Mesothelial cell of epicardium (in vitro differentiated cells): ENCODE results near the gene MRPS14. TPM values are rescaled to one million over a fixed set of nuclear protein-coding genes. Genes with fewer than 3 reads are reported as not detected.
"Not testable (repeated sequence)": the region's sequence is repeated elsewhere in the genome, so short reads cannot be mapped to it uniquely, and the experiment has no call there.

Experiments used
- DNase-seq, 2 experiments: peaks; one replicate each; pipeline ENCODE4 v3.0.0; 2021; ENCODE audit warnings: low spot score in 2 of 2; ENCODE audit not compliant: unreplicated experiment in 2 of 2
- H3K27ac Mint-ChIP-seq: 2 replicates; pipeline ENCODE4 v1.8.0; 2021; ENCODE audit warnings: mixed read lengths
- H3K27me3 Mint-ChIP-seq: 2 replicates; pipeline ENCODE4 v1.8.0; 2021; ENCODE audit warnings: low read depth, mixed read lengths
- H3K36me3 Mint-ChIP-seq: 2 replicates; pipeline ENCODE4 v1.8.0; 2021; ENCODE audit warnings: mixed read lengths
- H3K4me1 Mint-ChIP-seq: 2 replicates; pipeline ENCODE4 v1.8.0; 2021; ENCODE audit warnings: mixed read lengths
- H3K4me3 Mint-ChIP-seq: 2 replicates; pipeline ENCODE4 v1.8.0; 2021; ENCODE audit warnings: mild to moderate bottlenecking, moderate library complexity, mixed read lengths
- H3K9me3 Mint-ChIP-seq: 2 replicates; pipeline ENCODE4 v1.8.0; 2021; ENCODE audit warnings: mixed read lengths
- total RNA-seq: library from RNA; stranded (reverse); gene quantifications from 3 replicates; pipeline ENCODE4 v1.2.1, GENCODE V29; 2021
- TF ChIP-seq, protein P1 (sequence below): fragments of 200-600 bp; sonication (generic); IDR thresholded peaks from one replicate; pipeline ENCODE4 v1.5.0; 2021; ENCODE audit warnings: antibody characterized with exemption; ENCODE audit not compliant: unreplicated experiment

The MRPS14 gene
- total RNA-seq, 1 donor from 2014 or later: 25.2 TPM

DNA sequence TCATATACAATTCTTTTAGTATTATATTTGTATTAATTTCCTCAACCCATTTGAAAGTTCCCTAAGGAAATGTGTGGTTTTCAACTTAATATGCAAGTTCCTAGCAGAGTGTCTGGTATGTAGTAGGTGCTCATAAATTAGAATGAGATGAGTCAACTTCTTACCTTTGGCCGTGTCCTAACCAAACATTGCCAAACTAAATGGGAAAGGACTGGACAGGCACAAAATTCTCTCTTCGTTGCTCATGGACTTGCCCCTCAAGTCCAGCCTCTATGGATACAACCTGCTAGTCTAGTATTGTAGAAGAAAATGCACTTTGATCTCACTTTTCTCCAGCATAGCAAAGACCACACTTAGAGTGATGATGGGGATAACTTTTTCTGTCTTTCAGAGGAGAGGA is 11.6 kb upstream of the MRPS14 start:
- Mint-ChIP-seq H3K36me3 (no peaks in the 10 kb centered on the region), H3K9me3 (no peaks in the 10 kb centered on the region), H3K4me1 (peaks cover under 1% of the 10 kb centered on the region), H3K27me3 (no peaks in the 10 kb centered on the region), H3K27ac (no peak overlapping the region), H3K4me3 (no peak overlapping the region)
- no peak for DNase-seq
- TF ChIP-seq, protein P1, sequence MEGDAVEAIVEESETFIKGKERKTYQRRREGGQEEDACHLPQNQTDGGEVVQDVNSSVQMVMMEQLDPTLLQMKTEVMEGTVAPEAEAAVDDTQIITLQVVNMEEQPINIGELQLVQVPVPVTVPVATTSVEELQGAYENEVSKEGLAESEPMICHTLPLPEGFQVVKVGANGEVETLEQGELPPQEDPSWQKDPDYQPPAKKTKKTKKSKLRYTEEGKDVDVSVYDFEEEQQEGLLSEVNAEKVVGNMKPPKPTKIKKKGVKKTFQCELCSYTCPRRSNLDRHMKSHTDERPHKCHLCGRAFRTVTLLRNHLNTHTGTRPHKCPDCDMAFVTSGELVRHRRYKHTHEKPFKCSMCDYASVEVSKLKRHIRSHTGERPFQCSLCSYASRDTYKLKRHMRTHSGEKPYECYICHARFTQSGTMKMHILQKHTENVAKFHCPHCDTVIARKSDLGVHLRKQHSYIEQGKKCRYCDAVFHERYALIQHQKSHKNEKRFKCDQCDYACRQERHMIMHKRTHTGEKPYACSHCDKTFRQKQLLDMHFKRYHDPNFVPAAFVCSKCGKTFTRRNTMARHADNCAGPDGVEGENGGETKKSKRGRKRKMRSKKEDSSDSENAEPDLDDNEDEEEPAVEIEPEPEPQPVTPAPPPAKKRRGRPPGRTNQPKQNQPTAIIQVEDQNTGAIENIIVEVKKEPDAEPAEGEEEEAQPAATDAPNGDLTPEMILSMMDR: no peak

DNA sequence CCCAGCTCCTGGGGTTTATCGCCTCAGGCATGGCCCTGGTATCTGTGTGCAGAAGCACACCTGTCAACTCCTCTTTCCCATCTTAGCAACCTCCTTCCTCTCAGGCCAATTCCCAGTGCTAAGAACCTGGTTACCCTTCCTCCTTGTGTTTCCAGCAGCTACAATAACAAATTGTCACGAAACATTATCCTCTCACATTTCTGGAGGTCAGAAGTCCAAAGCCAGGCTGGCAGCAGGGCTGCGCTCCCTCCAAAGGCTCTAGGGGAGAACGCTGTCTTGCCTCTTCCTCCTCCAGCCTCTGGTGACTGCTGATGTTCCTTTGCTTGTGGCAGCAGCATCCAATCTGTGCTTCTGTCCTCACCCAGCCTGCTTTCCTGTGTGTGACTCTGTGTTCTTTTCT is 10.7 kb upstream of the MRPS14 start:
- no peaks in the 10 kb centered on the region for H3K27me3 Mint-ChIP-seq
- H3K27ac Mint-ChIP-seq: no peak overlapping the region
- no peaks in the 10 kb centered on the region for H3K36me3 Mint-ChIP-seq
- TF ChIP-seq, protein P1: no peak
- peaks cover 3% of the 10 kb centered on the region for H3K4me1 Mint-ChIP-seq
- H3K4me3 Mint-ChIP-seq: no peak overlapping the region
- DNase-seq: no peak
- H3K9me3 Mint-ChIP-seq: no peaks in the 10 kb centered on the region

DNA sequence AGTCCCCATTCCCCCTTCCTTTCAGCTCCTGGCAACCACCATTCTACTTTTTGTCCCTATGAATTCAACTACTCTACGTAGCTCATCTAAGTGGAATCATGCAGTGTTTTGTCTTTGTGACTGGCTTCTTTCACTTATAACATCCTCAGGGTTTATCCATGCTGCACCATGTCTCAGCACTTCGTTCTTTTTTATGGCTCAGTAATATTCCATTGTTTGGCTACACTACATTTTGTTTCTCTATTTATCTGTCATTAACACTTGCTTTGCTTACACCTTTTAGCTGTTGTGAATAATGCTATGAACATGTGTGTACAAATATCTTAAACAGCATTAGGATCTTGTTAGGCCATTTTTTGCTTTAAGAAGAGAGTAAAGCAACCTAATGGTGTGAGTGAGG is 1.5 kb upstream of the MRPS14 start:
- Mint-ChIP-seq H3K9me3 (peaks cover 9% of the 10 kb centered on the region), H3K4me1 (peaks cover 12% of the 10 kb centered on the region), H3K27ac (no peak overlapping the region), H3K36me3 (no peaks in the 10 kb centered on the region), H3K27me3 (no peaks in the 10 kb centered on the region), H3K4me3 (peak overlapping the region; percentile 6)
- no peak for DNase-seq
- TF ChIP-seq, protein P1: no peak

DNA sequence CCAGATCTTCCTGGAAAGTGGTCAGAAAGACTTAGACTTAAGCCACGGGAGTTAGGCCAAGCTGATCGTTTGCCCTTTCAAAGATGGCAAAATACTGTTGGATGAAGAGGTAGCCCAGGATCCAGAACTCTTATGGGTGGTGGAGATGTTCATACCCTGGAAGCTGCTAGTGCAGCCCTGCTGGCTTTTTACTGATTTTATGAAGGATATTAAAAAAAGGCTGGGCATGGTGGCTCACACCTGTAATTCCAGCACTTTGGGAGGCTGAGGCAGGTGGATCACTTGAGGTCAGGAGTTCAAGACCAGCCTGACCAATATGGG is 657 bp upstream of the MRPS14 start:
- not testable (repeated sequence) for H3K4me1 Mint-ChIP-seq

DNA sequence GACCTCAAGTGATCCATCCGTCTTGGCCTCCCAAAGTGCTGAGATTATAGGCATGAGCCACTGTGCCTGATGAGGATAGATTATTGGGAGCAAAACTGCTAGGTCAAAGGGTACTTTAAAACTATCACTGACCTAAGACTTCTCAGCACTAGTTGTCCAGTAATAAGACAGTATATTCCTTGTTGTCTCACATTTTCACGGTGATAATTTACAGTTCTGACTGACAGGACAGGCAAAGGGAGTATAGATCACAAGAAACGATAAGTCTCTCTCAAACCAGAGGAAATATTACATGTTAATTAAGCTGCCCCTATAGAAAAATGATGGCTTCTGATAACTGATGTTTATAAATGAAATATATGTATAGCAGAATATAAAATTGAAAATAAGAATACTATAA is 3.7 kb downstream of the MRPS14 start:
- DNase-seq: no peak
- Mint-ChIP-seq H3K27me3 (no peaks in the 10 kb centered on the region), H3K36me3 (peaks cover 14% of the 10 kb centered on the region), H3K9me3 (peaks cover 1% of the 10 kb centered on the region), H3K4me1 (peaks cover 13% of the 10 kb centered on the region), H3K27ac (no peak overlapping the region), H3K4me3 (no peak overlapping the region)
- TF ChIP-seq, protein P1: no peak

More for the DNA sequence above, 657 bp upstream of the MRPS14 start:
- H3K27me3 Mint-ChIP-seq, H3K9me3 Mint-ChIP-seq, H3K36me3 Mint-ChIP-seq, DNase-seq: not testable (repeated sequence)
- H3K27ac Mint-ChIP-seq: peak overlapping the region; percentile 92
- peak overlapping the region; percentile 88 for H3K4me3 Mint-ChIP-seq

DNA sequence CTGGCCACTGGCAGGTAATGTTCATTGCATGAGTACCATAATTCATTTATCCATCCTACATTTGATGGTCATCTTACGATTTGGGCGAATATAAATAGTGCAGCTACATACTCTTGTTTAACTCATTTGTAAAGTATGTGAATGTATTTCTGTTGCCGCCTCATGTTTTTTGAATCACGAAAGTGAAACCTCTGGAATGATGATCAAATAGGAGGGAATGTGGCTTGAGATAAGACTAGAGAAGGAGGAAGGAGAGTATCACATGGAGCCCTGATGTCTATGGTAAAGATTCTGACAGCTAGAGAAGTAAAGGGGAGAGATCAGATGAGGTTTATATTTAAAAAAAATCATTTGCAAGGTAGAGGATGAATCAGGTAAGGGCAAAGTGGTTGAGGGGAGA is 8.0 kb downstream of the MRPS14 start:
- Mint-ChIP-seq H3K36me3 (peaks cover 40% of the 10 kb centered on the region), H3K27ac (no peak overlapping the region), H3K9me3 (no peaks in the 10 kb centered on the region), H3K27me3 (no peaks in the 10 kb centered on the region), H3K4me1 (peaks cover 3% of the 10 kb centered on the region), H3K4me3 (no peak overlapping the region)
- no peak for DNase-seq
- TF ChIP-seq, protein P1: no peak
